Gastroesophageal sphincter (tissue), 4 donors: ENCODE measurements around the gene IRF8. TPM values are rescaled to one million over a fixed set of nuclear protein-coding genes. Genes with fewer than 3 reads are reported as not detected.
"Not testable (repeated sequence)": the region's sequence is repeated elsewhere in the genome, so short reads cannot be mapped to it uniquely, and the experiment has no call there.

Experiments used
- ATAC-seq: fragments of 150-250 bp; one replicate; pipeline ENCODE4 v1.9.1; 2016; ENCODE audit warnings: mild to moderate bottlenecking, moderate library complexity
- H3K27ac ChIP-seq, 4 donors: fragments of 200-600 bp; sonication (generic) in 3 of 4; 1 replicate in 3 of 4; 2 replicates in 1 of 4; pipeline ENCODE4 v1.5.1; 2016 to 2019
- H3K27me3 ChIP-seq: fragments of 200-600 bp; sonication (generic); one replicate; pipeline ENCODE4 v1.5.1; 2019
- H3K36me3 ChIP-seq, 2 donors: fragments of 200-600 bp; sonication (generic); one replicate each; pipeline ENCODE4 v1.5.1; 2019; ENCODE audit warnings: control low read depth in 1 of 2
- H3K4me1 ChIP-seq, 3 donors: fragments of 200-600 bp; sonication (generic); 1 replicate in 2 of 3; 2 replicates in 1 of 3; pipeline ENCODE4 v1.5.1; 2016 to 2019; ENCODE audit warnings: control low read depth in 2 of 3
- H3K4me3 ChIP-seq, 2 donors: fragments of 200-600 bp; sonication (generic); one replicate each; pipeline ENCODE4 v1.5.1; 2019; ENCODE audit warnings: mild to moderate bottlenecking in 1 of 2, moderate library complexity in 1 of 2
- H3K9me3 ChIP-seq, 3 donors: fragments of 200-600 bp; sonication (generic); one replicate each; pipeline ENCODE4 v1.5.1; 2017 to 2019; ENCODE audit warnings: control low read depth in 2 of 3
- EP300 ChIP-seq: sonication (generic); formaldehyde crosslinking; IDR thresholded peaks from one replicate; pipeline ENCODE4 v1.6.1; 2017; ENCODE audit warnings: antibody characterized with exemption, mild to moderate bottlenecking
- POLR2A ChIP-seq, 2 donors: fragments of 450-650 bp; IDR thresholded peaks; one replicate each; pipeline ENCODE4 v1.6.1; 2017; ENCODE audit warnings: antibody characterized with exemption in 2 of 2, mild to moderate bottlenecking in 2 of 2, moderate library complexity in 1 of 2
- POLR2AphosphoS5 ChIP-seq: sonication (generic); formaldehyde crosslinking; IDR thresholded peaks from one replicate; pipeline ENCODE4 v1.6.1; 2017; ENCODE audit warnings: antibody characterized with exemption
- WGBS, 2 donors: methylation state at CpG; one replicate each; pipeline ENCODE4 v1.1.5; 2018; ENCODE audit warnings: low coverage in 1 of 2; 5-methylcytosine and 5-hydroxymethylcytosine counted together
- total RNA-seq, 4 donors: library from RNA; depleted of rRNA; stranded (reverse); fragments of >200 nt; gene quantifications; one replicate each; pipeline ENCODE4 v1.1.0, GENCODE V29; 2016
- TF ChIP-seq, protein P1 (sequence below), 4 experiments: fragments of 200-600 bp in 2 of 4; fragments of 450-650 bp in 2 of 4; sonication (generic) in 1 of 4; IDR thresholded peaks; one replicate each; pipeline ENCODE4 v1.5.1; 2017 to 2019; ENCODE audit warnings: antibody characterized with exemption in 4 of 4, mild to moderate bottlenecking in 2 of 4, moderate library complexity in 2 of 4

IRF8 gene
- total RNA-seq, 4 donors from 2014 or later = 2.4 to 13.8 (median 9.0) TPM

GRCh38 chr16:85936816-85937215, 37.9 kb downstream of the IRF8 start:
- Histone ChIP-seq H3K27me3 (peaks cover 31% of the 10 kb centered on the region), H3K27ac (no peak overlapping the region), H3K9me3 (peaks cover 0 to 6% (median 0%) of the 10 kb centered on the region in 3 donors), H3K36me3 (no peaks in the 10 kb centered on the region), H3K4me3 (no peak overlapping the region), H3K4me1 (no peaks in the 10 kb centered on the region)
- TF ChIP-seq POLR2AphosphoS5 = no peak
- no peak for TF ChIP-seq EP300
- TF ChIP-seq, protein P1, sequence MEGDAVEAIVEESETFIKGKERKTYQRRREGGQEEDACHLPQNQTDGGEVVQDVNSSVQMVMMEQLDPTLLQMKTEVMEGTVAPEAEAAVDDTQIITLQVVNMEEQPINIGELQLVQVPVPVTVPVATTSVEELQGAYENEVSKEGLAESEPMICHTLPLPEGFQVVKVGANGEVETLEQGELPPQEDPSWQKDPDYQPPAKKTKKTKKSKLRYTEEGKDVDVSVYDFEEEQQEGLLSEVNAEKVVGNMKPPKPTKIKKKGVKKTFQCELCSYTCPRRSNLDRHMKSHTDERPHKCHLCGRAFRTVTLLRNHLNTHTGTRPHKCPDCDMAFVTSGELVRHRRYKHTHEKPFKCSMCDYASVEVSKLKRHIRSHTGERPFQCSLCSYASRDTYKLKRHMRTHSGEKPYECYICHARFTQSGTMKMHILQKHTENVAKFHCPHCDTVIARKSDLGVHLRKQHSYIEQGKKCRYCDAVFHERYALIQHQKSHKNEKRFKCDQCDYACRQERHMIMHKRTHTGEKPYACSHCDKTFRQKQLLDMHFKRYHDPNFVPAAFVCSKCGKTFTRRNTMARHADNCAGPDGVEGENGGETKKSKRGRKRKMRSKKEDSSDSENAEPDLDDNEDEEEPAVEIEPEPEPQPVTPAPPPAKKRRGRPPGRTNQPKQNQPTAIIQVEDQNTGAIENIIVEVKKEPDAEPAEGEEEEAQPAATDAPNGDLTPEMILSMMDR (IDR thresholded peaks at IDR 0.05) = no peak
- no peak for TF ChIP-seq POLR2A (IDR thresholded peaks at IDR 0.05)
- no peak for ATAC-seq
- WGBS, 2 donors = 80 to 88% methylated on average over 7 to 11 of the region's 12 CpGs

- WGBS, 2 donors = 79% methylated on average over 5 of the region's 5 CpGs; no CpG with 5 or more reads in 1 of the 2 donors
- TF ChIP-seq POLR2A (IDR thresholded peaks at IDR 0.05) = no peak
- Histone ChIP-seq H3K4me3 (no peak overlapping the region), H3K9me3 (peaks cover 0 to 6% (median 0%) of the 10 kb centered on the region in 3 donors), H3K36me3 (no peaks in the 10 kb centered on the region), H3K27ac (no peak overlapping the region), H3K27me3 (peaks cover 13% of the 10 kb centered on the region), H3K4me1 (no peaks in the 10 kb centered on the region)
- no peak for ATAC-seq
Measured at GRCh38 chr16:85940214-85940613, 41.3 kb downstream of the IRF8 start.

DNA sequence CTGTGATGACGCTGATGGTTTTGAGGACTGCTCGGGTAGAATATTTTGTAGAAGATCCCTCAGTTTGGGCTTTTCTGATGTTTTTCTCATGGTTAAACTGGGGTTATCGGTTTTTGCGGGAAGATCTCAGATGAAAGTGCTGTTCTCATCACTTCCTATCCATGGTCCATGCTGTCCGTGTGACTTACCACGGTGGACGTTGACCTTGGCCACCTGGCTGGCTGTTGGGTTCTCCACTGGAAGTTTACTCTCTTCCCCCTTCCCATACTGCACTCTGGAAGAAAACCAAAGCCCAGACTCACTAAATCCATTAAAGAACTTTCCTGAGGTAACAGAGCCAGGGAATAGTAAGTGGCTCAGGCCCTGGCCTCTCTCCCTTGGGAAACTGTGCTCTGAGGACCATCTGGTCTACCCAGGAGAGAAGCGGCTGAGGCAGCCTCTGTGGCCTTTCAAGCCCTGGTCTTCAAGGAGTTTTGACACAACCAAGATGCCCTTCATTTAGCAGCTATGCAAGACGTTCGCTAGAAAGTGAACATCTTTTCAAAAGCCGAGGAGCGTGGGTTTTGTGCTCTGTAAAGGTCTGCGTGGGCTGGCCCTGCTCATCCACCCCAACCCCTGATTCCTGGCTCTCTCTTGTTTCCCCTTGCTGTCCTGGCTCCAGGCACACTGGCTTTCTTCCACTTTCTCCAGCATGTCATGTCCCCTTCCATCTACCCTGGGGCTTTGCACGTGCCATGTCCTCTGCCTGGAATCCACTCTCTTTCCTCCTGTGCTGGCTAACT, 43.1 kb downstream of the IRF8 start:
- Histone ChIP-seq H3K4me1 (no peaks in the 10 kb centered on the region), H3K36me3 (no peaks in the 10 kb centered on the region), H3K27ac (no peak overlapping the region), H3K9me3 (peaks cover 0 to 6% (median 0%) of the 10 kb centered on the region in 3 donors), H3K4me3 (no peak overlapping the region), H3K27me3 (peaks cover 19% of the 10 kb centered on the region)
- TF ChIP-seq, protein P1 (IDR thresholded peaks at IDR 0.05) = no peak
- TF ChIP-seq POLR2A (IDR thresholded peaks at IDR 0.05) = no peak
- no peak for TF ChIP-seq EP300
- TF ChIP-seq POLR2AphosphoS5 = no peak
- WGBS, 2 donors = 64 to 67% methylated on average over 6 to 11 of the region's 14 CpGs
- ATAC-seq = no peak

GRCh38 chr16:85942659-85943058, 43.7 kb downstream of the IRF8 start:
- not testable (repeated sequence) for H3K4me1 ChIP-seq, H3K36me3 ChIP-seq, H3K27ac ChIP-seq, H3K9me3 ChIP-seq, H3K4me3 ChIP-seq, ATAC-seq
- H3K27me3 ChIP-seq = peaks cover 21% of the 10 kb centered on the region
- 87 to 95% methylated on average over 4 to 9 of the region's 10 CpGs for WGBS, 2 donors

DNA sequence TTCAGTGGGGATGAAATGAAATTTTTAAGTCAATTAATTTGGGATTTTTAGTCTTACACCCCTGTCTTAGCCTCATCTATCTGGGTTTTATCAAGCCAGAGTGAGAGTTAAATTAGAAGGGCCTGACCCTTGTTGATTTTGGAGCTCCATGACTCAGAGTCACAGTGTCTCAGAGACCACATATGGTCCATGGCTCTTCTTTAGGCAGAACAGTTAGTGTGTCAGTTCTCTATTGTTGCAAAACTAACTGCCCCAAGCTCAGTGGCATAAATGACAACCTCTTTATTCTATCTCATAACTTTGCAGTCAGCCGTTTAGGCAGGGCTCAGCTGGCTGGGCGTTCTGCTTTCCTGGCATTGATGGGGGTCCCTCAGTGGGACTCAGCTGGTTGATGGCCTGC, 44.7 kb downstream of the IRF8 start:
- H3K27ac ChIP-seq = no peak overlapping the region
- no CpG with 5 or more reads among the region's 2 CpGs for WGBS, 2 donors
- H3K4me3 ChIP-seq = no peak overlapping the region
- no peaks in the 10 kb centered on the region for H3K36me3 ChIP-seq
- ATAC-seq = no peak
- peaks cover 0 to 6% (median 0%) of the 10 kb centered on the region in 3 donors for H3K9me3 ChIP-seq
- H3K27me3 ChIP-seq = peaks cover 21% of the 10 kb centered on the region
- no peaks in the 10 kb centered on the region for H3K4me1 ChIP-seq
- TF ChIP-seq POLR2A (IDR thresholded peaks at IDR 0.05) (no peak), EP300 (no peak)

DNA sequence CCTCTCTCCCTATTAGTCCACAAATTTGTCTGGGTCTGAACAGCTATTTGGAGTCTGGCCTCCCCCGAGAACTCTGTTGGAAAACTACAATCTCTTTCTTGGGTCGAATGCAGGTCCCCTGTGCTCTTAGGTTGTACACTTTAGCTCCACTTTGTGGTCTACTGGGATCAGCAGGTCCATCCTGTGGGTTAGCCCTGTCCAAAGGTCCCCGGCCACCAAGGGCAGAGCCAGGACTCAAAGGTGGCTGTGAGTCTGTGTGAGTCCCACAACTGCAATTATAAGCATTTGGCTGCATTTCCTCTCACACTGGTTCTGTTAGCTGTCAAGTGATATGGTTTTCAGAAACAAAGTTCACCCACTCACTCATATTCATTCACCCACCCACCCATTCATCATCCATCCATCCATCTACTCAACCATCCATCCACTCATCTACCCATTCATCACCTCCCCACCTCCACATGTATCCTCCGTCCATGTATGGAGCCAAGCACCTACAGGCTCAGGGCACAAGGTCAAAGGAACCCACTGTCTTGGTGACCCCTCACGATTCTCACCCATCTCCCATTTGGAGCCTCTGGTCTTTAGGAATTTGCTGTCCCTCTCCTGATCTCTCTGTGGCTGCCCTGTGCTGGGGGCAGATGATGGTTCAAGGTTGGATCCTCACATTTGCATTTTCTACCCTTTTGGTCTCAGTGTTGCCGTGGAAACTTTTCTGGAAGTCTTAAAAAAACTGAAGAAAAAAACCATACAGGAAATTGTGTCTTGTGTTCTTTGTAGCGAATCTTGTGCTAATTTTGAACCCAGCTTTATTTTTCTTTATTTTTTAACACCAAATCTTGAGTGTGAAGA, 45.8 kb downstream of the IRF8 start:
- no peak overlapping the region for H3K4me3 ChIP-seq
- no peak for ATAC-seq
- H3K36me3 ChIP-seq = no peaks in the 10 kb centered on the region
- no peak overlapping the region for H3K27ac ChIP-seq
- peaks cover 21% of the 10 kb centered on the region for H3K27me3 ChIP-seq
- no peaks in the 10 kb centered on the region for H3K4me1 ChIP-seq
- no peaks in the 10 kb centered on the region for H3K9me3 ChIP-seq
- no peak for TF ChIP-seq EP300
- WGBS, 2 donors = 83 to 88% methylated on average over 3 to 6 of the region's 7 CpGs
